HG03135 (cell line): ENCODE measurements around the gene CCDC40.
"Not testable (repeated sequence)": the region's sequence is repeated elsewhere in the genome, so short reads cannot be mapped to it uniquely, and the experiment has no call there.

Experiments
- ATAC-seq: cut with Tn5 transposase; IDR thresholded peaks from one replicate; pipeline ENCODE4 v1.9.1; 2021; ENCODE audit warnings: mild to moderate bottlenecking, moderate library complexity; ENCODE audit not compliant: unreplicated experiment

The CCDC40 gene

GRCh38 chr17:80035937-80036714 is at the start of gene CCDC40:
TSS of gene CCDC40 (plus strand) at chr17:80036642. CDS start at chr17:80036663, 21 bp downstream.
- peak; percentile 52 for ATAC-seq

GRCh38 chr17:79987187-79987934 is 49.1 kb upstream of the CCDC40 start:
- no peak for ATAC-seq

- ATAC-seq: no peak
These were observed 48.6 kb upstream of the CCDC40 start for GRCh38 chr17:79987935-79988184.

GRCh38 chr17:79988185-79988971 is 48.1 kb upstream of the CCDC40 start:
- no peak for ATAC-seq

- no peak for ATAC-seq
These were observed 47.2 kb upstream of the CCDC40 start for GRCh38 chr17:79989106-79989835.

GRCh38 chr17:79990051-79990592 is 46.3 kb upstream of the CCDC40 start:
- ATAC-seq: no peak

- ATAC-seq: no peak
These were observed 45.7 kb upstream of the CCDC40 start for GRCh38 chr17:79990704-79991103.

- no peak for ATAC-seq
These were observed 45.1 kb upstream of the CCDC40 start for GRCh38 chr17:79991140-79991923.

GRCh38 chr17:79991924-79992648 is 44.4 kb upstream of the CCDC40 start:
- ATAC-seq: no peak

GRCh38 chr17:79992649-79993389 is 43.6 kb upstream of the CCDC40 start:
- no peak for ATAC-seq

GRCh38 chr17:79993390-79994227 is 42.8 kb upstream of the CCDC40 start:
- ATAC-seq: no peak

GRCh38 chr17:79994228-79994569 is 42.2 kb upstream of the CCDC40 start:
- ATAC-seq: not testable (repeated sequence)

GRCh38 chr17:79994602-79995001 is 41.8 kb upstream of the CCDC40 start:
- ATAC-seq: no peak

GRCh38 chr17:79995696-79996095 is 40.7 kb upstream of the CCDC40 start:
- ATAC-seq: no peak

- no peak for ATAC-seq
These were observed 40.2 kb upstream of the CCDC40 start for GRCh38 chr17:79996291-79996690.

GRCh38 chr17:79997011-79997660 is 39.3 kb upstream of the CCDC40 start:
- ATAC-seq: no peak

GRCh38 chr17:80000136-80000535 is 36.3 kb upstream of the CCDC40 start:
- ATAC-seq: no peak
